Inflammatory macrophage (primary cell): ENCODE measurements around the gene MFSD11.
A peak's percentile ranks its signal among the peaks of the same experiment; 100 is the strongest.
"Not testable (repeated sequence)": the region's sequence is repeated elsewhere in the genome, so short reads cannot be mapped to it uniquely, and the experiment has no call there.

Experiments used
- DNase-seq, 2 donors: peaks; one replicate each; pipeline ENCODE4 v3.0.0-alpha.2; 2020 to 2022

Gene MFSD11

DNA sequence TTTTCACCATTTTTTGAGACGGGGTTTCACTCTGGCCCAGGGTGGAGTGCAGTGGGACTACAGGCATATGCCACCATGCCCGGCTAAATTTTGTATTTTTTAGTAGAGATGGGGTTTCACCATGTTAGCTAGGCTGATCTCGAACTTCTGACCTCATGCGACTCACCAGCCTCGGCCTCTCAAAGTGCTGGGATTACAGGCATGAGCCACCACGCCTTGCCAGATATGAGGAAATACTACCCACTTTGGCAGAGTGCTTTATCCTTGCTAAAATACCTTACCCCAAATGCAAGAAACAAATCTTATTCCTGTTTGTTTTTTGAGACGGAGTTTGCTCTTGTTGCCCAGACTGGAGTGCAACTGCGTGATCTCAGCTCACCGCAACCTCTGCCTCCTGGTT is 67.4 kb downstream of the MFSD11 start:
- peak; percentile 17 to 25 for DNase-seq

DNA sequence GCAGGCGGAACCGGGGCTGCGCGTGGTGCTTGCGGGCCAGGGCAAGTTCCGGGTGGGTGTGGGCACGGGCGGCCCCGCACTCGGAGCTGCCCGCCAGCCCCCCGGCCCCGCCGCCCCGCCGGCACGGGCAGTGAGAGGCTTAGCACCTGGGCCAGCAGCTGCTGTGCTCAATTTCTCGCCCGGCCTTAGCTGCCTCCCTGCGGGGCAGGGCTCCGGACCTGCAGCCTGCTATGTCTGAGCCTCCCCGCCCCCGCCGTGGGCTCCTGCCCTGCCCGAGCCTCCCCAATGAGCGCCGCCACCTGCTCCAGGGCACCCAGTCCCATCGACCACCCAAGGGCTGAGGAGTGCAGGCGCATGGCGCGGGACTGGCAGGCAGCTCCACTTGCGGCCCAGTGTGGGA is 68.2 kb downstream of the MFSD11 start:
- not testable (repeated sequence) for DNase-seq

DNA sequence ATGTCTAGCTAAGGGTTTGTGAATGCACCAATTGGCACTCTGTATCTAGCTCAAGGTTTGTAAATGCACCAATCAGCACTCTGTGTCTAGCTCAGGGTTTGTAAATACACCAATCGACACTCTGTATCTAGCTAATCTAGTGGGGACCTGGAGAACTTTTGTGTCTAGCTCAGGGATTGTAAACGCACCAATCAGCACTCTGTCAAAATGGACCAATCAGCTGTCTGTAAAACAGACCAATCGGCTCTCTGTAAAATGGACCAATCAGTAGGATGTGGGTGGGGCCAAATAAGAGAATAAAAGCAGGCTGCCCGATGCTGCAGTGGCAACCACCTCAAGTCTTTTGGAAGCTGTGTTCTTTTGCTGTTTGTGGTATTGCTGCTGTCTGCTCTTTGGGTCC is 68.8 kb downstream of the MFSD11 start:
- not testable (repeated sequence) for DNase-seq

DNA sequence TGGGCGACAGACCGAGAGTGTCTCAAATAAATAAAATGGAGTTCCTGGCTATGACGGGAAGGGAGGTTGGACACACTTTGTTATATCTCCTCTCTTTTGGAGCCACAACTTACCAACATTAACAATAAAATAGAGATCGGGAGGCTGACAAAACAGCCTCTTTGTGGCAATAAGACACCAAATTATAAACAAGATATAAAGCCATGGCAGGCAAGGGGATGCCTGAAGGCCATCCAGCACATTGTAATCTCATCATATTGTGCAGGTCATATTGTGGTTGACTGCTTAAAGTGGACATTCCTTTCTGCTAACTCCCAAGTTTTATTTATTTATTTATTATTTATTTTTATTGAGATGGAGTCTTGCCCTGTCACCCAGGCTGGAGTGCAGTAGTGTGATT is 70.4 kb downstream of the MFSD11 start:
- DNase-seq, result no peak

DNA sequence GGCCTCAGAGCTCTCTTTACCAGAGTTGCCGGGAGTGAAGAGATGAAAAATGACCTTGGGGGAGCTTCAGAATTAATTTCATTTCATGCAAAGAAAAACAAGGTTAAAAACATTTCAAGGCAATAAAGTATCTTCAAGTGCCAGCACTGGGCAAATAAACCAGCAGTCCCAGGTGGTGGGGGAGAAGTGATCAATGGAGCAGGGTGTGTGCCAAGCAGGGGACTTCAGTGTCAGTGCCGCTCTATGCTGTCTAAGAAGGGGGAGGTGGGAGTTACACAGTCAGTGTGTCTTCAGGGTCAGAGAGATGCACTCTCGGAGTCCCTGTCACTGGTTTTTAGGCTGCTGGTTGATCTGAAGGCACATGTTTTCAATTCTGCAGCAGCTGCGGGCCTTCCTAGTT is 73.0 kb downstream of the MFSD11 start:
- DNase-seq, result no peak

DNA sequence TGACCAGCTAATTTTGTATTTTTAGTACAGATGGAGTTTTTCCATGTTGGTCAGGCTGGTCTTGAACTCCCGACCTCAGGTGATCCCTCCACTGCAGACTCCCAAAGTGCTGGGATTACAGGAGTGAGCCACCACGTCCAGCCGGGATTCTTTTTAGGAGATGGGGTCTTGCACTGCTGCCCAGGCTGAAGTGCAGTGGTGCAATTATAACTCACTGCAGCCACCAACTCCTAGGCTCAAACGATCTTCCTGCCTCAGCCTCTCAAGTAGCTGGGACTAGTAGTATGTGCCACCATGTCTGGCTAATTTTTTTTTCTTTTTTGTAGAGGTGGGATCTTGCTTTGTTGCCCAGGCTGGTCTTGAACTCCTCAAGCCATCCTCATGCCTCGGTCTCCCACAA is 73.9 kb downstream of the MFSD11 start:
- DNase-seq, result no peak

DNA sequence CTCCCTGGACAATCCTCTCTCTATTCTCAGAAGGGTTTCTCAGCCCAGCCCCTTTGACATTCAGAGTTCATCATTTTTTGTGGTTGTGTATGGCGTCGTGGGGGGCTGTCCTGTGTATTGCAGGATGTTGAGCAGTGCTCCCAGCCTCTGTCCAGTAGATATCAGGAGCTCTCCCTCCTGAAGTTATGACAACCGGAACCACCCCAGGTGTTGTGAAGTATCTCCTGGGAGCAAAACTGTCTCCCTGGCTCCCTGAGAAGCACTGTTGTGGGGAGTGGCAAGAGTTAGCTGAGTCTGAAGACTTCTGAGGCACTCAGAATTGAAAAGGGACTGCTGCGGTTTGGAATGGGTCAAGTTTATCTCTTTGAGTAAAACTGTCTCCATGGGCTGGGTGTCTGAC is 74.3 kb downstream of the MFSD11 start:
- DNase-seq, result no peak

DNA sequence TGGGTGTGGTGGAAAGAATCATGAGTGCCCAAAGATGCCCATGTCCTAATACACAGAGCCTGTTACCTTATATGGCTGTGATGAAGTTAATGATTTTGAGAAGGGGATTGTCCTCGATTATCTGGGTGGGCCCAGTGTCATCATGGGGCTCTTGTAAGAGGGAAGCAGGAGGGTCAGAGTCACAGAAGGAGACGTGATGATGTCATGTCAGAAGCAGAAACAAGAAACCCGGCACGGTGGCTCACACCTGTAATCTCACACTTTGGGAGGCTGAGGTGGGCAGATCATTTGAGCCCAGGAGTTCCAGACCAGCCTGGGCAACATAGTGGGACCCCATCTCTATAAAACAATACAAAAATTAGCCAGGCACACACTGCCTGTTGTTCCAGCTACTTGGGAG is 75.0 kb downstream of the MFSD11 start:
- no peak for DNase-seq

DNA sequence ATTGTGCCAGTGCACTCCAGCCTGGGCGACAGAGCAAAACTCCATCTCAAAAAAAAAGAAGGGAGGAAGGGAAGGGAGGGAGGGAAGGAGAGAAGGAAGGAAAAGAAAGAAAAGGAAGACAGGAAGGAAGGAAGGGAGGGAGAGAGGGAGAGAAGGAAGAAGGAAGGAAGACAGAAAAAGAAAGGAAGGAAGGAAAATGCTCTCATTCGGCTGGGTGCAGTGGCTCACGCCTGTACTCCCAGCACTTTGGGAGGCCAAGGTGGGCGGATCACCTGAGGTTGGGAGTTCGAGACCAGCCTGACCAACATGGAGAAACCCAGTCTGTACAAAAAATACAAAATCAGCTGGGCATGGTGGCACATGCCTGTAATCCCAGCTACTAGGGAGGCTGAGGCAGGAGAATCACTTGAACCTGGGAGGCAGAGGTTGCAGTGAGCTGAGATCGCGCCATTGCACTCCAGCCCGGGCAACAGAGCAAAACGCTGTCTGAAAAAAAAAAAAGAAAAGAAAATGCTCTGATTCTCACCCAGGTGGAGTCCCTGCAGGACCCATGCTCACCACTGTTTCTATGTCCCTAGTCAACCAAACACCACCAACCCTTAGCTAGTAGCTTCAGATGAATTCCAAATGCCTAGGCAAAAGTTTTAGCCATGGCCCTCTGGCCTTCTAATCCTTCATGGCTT is 78.1 kb downstream of the MFSD11 start:
- DNase-seq, result not testable (repeated sequence)

DNA sequence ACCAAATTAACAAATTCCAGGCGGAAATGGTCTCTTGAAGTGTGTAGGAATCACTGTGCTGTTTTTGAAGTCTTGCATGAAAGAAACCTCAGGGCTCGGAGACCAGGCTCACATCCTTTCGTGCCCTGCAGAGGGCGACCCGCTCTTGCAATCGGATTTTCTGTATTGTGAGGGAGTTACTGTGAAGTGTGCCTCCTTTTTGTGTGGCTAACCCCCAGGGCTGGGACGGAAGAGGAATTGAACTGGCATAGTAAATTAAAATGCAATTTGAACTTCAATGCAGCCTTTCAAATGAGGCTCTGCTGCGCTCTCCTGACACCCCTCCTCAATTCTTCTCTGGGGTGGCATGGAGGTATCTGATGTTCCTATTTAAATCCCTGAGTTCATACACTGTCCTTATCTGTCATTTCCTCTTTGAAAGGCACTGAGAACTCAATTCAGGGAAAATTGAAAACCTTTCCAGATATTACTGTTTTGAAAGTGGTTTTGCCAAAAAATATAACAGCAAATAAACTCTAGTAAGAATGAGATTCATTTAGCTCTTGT is 78.7 kb downstream of the MFSD11 start:
- peak; percentile 24 to 46 for DNase-seq

DNA sequence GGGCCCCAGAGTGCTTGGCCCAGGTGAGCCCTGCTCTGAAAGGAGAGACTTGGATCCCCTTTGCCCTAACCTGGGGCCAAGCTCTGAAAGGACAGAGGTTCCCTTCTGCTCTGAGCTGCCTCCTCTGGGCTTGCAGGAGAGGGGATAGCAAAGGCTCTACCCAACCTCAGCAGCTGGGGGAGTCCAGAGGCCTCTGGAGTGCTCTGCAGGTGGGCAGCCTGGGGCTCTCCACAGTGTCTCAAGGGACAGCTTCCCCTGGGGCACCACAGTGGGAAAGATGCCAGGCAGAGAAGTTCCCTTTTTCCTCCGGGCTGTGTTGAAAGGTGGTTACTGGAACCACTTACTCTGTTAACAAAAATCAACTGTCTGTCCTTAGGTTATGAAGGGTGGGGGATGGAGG is 82.1 kb downstream of the MFSD11 start:
- DNase-seq, result no peak

DNA sequence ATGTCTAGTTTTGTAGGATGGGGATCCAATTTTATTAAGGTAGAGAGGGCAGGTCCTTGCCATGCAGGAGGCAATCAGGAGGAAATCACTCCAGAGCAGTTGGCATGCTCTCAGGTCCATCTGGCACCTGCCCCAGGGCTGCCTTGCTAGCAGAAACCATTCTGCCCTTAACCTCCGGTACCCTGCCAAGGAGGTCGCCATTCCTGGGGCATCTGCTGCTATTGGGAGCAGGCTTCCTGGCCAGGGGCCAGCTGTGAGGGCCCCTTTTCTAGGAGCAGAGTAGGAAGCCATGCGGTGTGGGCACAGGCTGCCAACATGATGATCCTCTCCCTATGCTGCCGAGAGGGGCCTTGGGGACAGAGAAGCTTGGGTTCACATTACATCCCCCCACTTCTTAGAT is 82.6 kb downstream of the MFSD11 start:
- no peak for DNase-seq

DNA sequence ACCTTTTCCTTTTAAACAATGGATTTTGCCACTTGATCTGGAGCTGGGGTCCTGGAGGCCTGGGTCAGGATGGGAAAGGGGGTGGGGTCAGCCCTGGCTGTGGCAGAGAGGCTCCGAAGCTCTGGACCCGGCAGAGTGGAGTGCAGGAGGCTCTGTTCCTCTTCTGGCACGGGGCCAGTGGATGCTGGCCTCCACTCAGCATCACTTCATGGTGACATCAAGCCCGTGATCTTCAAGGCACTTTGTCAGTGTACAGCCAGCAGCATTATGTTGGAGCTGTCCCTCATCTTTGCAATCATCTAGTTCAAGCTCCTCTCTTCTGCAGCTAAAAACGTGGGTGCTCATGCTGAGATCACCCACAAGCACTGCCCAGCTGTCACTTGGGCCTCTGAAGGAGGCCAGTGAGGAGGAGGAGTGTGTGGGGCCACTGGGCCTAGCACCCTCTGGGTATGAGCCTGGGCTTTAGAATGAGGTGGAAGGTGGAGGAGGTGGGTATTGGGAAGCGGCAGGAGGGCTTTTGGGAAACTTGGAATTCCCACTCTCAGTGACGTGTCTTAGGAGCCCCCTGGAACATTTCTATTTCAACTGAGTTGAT is 84.4 kb downstream of the MFSD11 start:
- DNase-seq, result no peak

DNA sequence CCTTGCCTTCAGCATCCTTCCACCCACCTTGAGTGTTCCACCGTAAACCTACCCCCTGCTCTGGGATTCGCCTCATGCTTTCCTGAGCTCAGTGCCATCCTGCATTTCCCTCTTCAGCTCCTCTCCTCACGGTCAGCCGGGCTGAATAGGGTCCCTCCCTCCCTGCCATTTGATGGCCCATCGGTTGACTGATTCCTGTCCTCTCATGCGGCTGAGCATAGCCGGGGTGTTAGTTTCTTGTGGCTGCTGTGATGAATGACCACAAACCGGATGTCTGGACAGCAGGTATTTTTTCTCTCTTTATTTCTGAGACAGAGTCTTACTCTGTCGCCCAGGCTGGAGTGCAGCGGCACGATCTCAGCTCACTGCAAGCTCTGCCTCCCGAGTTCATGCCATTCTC is 86.2 kb downstream of the MFSD11 start:
- no peak for DNase-seq

DNA sequence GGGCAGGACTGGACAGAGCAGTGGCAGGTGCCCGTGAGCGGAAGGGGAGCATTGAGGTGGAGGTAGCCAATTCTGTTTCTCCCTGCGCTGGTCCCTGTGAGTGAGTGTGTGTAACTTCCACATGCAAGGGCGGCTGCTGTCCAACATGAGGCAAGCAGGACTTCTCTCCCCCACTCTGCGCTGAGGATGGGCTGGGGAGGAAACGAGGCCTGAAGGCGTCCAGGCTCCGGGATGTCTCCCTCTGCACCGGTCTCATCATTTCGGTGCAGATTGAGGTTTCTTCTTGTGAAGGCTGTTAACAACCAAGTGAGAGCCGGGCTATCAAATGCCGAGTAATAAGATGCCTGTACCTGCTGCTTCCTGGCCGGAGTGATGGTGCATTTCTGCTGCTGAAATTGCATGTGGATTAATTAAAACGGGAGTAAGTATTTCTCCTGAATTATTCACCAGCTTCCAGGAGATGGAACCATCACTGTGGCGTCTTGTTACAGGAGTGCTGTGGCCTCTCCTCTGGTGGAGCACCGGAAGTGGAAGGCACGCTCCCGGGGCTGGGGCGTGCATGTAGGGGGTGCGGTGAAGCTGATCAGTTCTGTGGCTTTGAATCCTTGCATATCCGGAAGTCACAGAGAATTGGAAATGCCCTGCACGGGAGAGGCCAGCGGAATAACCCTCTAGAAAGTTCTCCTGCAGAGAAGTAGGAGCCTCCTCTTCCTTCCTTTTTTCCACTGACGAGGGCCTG is 88.6 kb downstream of the MFSD11 start:
- DNase-seq, result no peak

DNA sequence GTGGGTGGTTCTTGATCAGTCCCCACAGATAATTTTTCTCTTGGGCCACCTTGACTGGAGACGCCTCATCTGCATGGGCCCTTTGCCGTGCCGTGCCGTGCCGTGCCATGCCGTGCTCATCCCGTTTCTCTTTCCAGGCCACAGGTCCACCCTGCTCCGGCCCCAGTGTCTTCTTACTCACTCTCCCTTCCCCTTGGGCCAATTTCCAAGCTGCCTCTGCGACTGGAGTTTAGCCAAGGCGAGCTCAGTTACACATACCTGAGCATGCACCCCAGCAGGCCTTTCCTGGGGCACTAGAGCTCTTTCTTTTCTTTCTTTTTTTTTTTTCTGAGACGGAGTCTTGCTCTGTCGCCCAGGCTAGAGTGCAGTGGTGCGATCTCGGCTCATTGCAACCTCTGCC is 89.8 kb downstream of the MFSD11 start:
- DNase-seq, result no peak
